ENCODE data around the gene TRIM28. TPM values are rescaled to one million over a fixed set of nuclear protein-coding genes. Genes with fewer than 3 reads are reported as not detected.

TRIM28 gene
- total and polyA plus RNA-seq, 9 of the 15 experiments (the other 6 are each of a cell fraction or from before 2014, with no cell fraction given), result 12.1 to 797 (median 490) TPM

- TF ChIP-seq THAP12 (CRISPR knock-in tag; IDR thresholded peaks at IDR 0.05), result no peak; the same call in 1 of the 2 replicates
- no peak; the same call in 1 of the 2 replicates for TF ChIP-seq ESRRB (CRISPR knock-in tag; IDR thresholded peaks at IDR 0.05; ENCODE audit: borderline replicate concordance)
- TF ChIP-seq BRCA1 (IDR thresholded peaks at IDR 0.05), result no peak
- TF ChIP-seq BRCA1 (CRISPR knock-in tag; IDR thresholded peaks at IDR 0.05), result no peak
- TF ChIP-seq UBTF (IDR thresholded peaks at IDR 0.05; ENCODE audit: borderline replicate concordance in 1 of 2, low read depth in 2 of 2, low read length in 2 of 2), result no peak
- TF ChIP-seq ZBTB5 (IDR thresholded peaks at IDR 0.05), result no peak
- TF ChIP-seq HINFP (tag; conservative IDR thresholded peaks at IDR 0.05; ENCODE audit: low read depth), result no peak
- no peak for TF ChIP-seq BRF2 (IDR thresholded peaks at IDR 0.05; ENCODE audit: borderline replicate concordance, insufficient read depth, insufficient read length)
- no peak for TF ChIP-seq ZNF696 (CRISPR knock-in tag; conservative IDR thresholded peaks at IDR 0.05)
- no peak for TF ChIP-seq NR1H2 (CRISPR knock-in tag; IDR thresholded peaks at IDR 0.05)
- no peak; the same call in 1 of the 2 replicates for TF ChIP-seq HOXB6 (CRISPR knock-in tag; IDR thresholded peaks at IDR 0.05; ENCODE audit: borderline replicate concordance)
- TF ChIP-seq ZHX1 (conservative IDR thresholded peaks at IDR 0.05; ENCODE audit: low read length), result no peak
Observed at GRCh38 chr19:58554494-58555368, 10.9 kb downstream of the TRIM28 start, which contains the start of gene CHMP2A (continued).

All from K562 (cell line).